Panc1 (cell line): ENCODE data around the gene NANS. TPM values are rescaled to one million over a fixed set of nuclear protein-coding genes. Genes with fewer than 3 reads are reported as not detected.

Experiments
- ATAC-seq: fragments of 200-7000 bp; cut with Tn5 transposase; 2 replicates; pipeline ENCODE4 v1.9.1; 2020; ENCODE audit warnings: mild to moderate bottlenecking, moderate library complexity
- BruUV-seq: library from RNA; stranded (reverse); fragments of 400-500 nt; replicated peaks from 2 replicates; lab custom pipeline; 2021; lab: Mats Ljungman, UMichigan
- CTCF ChIA-PET: fragments of 300-600 bp; sonication (Branson Sonifier 250); formaldehyde crosslinking; loops from one replicate; lab custom pipeline; 2022; ENCODE audit warnings: antibody characterized with exemption; lab: Charles Lee
- POLR2A ChIA-PET: fragments of 300-600 bp; sonication (Branson Sonifier 250); formaldehyde crosslinking; loops from one replicate; lab custom pipeline; 2022; ENCODE audit warnings: antibody characterized with exemption; lab: Charles Lee
- DNase-seq: peaks from one replicate; pipeline ENCODE4 v3.0.0-alpha.2; 2010; ENCODE audit warnings: low read depth, low spot score
- H3K27ac ChIP-seq: 2 replicates; pipeline ENCODE4 v1.5.1; 2011; ENCODE audit warnings: mild to moderate bottlenecking, low read length, inconsistent platforms
- H3K27me3 ChIP-seq: fragments of 200-500 bp; sonication (Bioruptor generic); 2 replicates; pipeline ENCODE4 v1.6.0; 2014; ENCODE audit warnings: low read length, inconsistent platforms; ENCODE audit not compliant: control insufficient read depth, insufficient read depth
- H3K36me3 ChIP-seq: fragments of 200-500 bp; sonication (Bioruptor generic); 2 replicates; pipeline ENCODE4 v1.5.1; 2014; ENCODE audit warnings: inconsistent platforms, mild to moderate bottlenecking, low read length, moderate library complexity; ENCODE audit not compliant: control insufficient read depth, insufficient read depth
- H3K4me1 ChIP-seq: 2 replicates; pipeline ENCODE4 v1.5.1; 2011; ENCODE audit warnings: inconsistent platforms, mild to moderate bottlenecking, low read length, moderate library complexity; ENCODE audit not compliant: control insufficient read depth, insufficient read depth
- H3K4me3 ChIP-seq, 2 experiments: 2 replicates each; pipeline ENCODE4 v1.5.1; 2011 to 2012; ENCODE audit warnings: low read depth in 2 of 2, low read length in 2 of 2, mild to moderate bottlenecking in 2 of 2, inconsistent platforms in 1 of 2, moderate library complexity in 1 of 2
- H3K9me3 ChIP-seq: fragments of 200-500 bp; sonication (Bioruptor generic); 2 replicates; pipeline ENCODE4 v1.5.1; 2014; ENCODE audit warnings: low read depth, mild to moderate bottlenecking, inconsistent platforms, low read length, moderate library complexity; ENCODE audit not compliant: control insufficient read depth, insufficient read depth
- CTCF ChIP-seq: fragments of 450-650 bp; IDR thresholded peaks from 2 replicates; pipeline ENCODE4 v1.5.1; 2017; ENCODE audit warnings: mild to moderate bottlenecking
- POLR2AphosphoS5 ChIP-seq: IDR thresholded peaks from 2 replicates; pipeline ENCODE4 v1.6.1; 2012; ENCODE audit warnings: mild to moderate bottlenecking, low read depth, low read length, moderate library complexity
- REST ChIP-seq, 2 experiments: IDR thresholded peaks; 2 replicates each; pipeline ENCODE4 v1.6.1; 2011 to 2012; ENCODE audit warnings: low read depth in 2 of 2, control low read depth in 1 of 2, low read length in 1 of 2, mild to moderate bottlenecking in 1 of 2, moderate library complexity in 1 of 2; ENCODE audit not compliant: insufficient read depth in 1 of 2
- SIN3A ChIP-seq: IDR thresholded peaks from 2 replicates; pipeline ENCODE4 v1.6.1; 2012; ENCODE audit warnings: low read depth, mild to moderate bottlenecking, low read length, moderate library complexity, borderline replicate concordance; ENCODE audit not compliant: insufficient read depth
- TCF7L2 ChIP-seq: IDR thresholded peaks from 2 replicates; pipeline ENCODE4 v1.6.1; 2011; ENCODE audit warnings: mild to moderate bottlenecking, low read depth, low read length, inconsistent platforms
- in situ Hi-C: cut with HindIII; loops from 2 replicates; pipeline ENCODE4 v1.10.0; 2016; ENCODE audit warnings: low sequenced_read_pairs, low pct_unique_long_range_greater_than_20kb
- intact Hi-C: fragments of 100-400 bp; cut with micrococcal nuclease; formaldehyde crosslinking; loops from one replicate; pipeline ENCODE4 v1.10.0; 2022; ENCODE audit not compliant: unreplicated experiment
- total RNA-seq: library from RNA; stranded (reverse); gene quantifications from one replicate; pipeline ENCODE4 v1.2.1, GENCODE V29; 2021; ENCODE audit not compliant: unreplicated experiment

Gene NANS
- total RNA-seq, 1 experiment from 2014 or later, result 41.0 TPM

GRCh38 chr9:98083061-98083501 lies 26.5 kb downstream of the NANS start:
- H3K36me3 ChIP-seq, result no peaks in the 10 kb centered on the region; the same call in 1 of the 2 replicates
- no peak overlapping the region for H3K27ac ChIP-seq
- TF ChIP-seq SIN3A (no peak), TCF7L2 (no peak), REST (IDR thresholded peaks at IDR 0.05; ENCODE audit: insufficient read depth in 1 of 2, low read depth in 2 of 2, low read length in 1 of 2) (no peak)
- no TSS peak for BruUV-seq
- DNase-seq (no peak), ATAC-seq (no peak)
- intact Hi-C loops (no loop called here), in situ Hi-C loops (no loop called here)
- ChIA-PET POLR2A (no interaction called here), CTCF (no interaction called here)
- H3K9me3 ChIP-seq, result no peaks in the 10 kb centered on the region
- no peaks in the 10 kb centered on the region for H3K27me3 ChIP-seq
- no peak overlapping the region for H3K4me3 ChIP-seq
- no peaks in the 10 kb centered on the region for H3K4me1 ChIP-seq

- BruUV-seq, result no TSS peak
- no peak for ATAC-seq
- H3K27ac ChIP-seq, result no peak overlapping the region
- in situ Hi-C loops, result no loop called here
- no peaks in the 10 kb centered on the region; the same call in 1 of the 2 replicates for H3K36me3 ChIP-seq
- no peak for DNase-seq
- no peaks in the 10 kb centered on the region for H3K9me3 ChIP-seq
- ChIA-PET POLR2A (no interaction called here), CTCF (no interaction called here)
- H3K27me3 ChIP-seq, result no peaks in the 10 kb centered on the region
- H3K4me1 ChIP-seq, result no peaks in the 10 kb centered on the region
- TF ChIP-seq TCF7L2, result no peak
- no peak overlapping the region for H3K4me3 ChIP-seq
- intact Hi-C loops, result no loop called here
Observed at GRCh38 chr9:98083566-98084183, 27.1 kb downstream of the NANS start.

- TF ChIP-seq SIN3A, result no peak
- no peak for TF ChIP-seq REST (IDR thresholded peaks at IDR 0.05; ENCODE audit: insufficient read depth in 1 of 2, low read depth in 2 of 2, low read length in 1 of 2)
- TF ChIP-seq POLR2AphosphoS5, result no peak
- no peak for TF ChIP-seq CTCF
- TF ChIP-seq TCF7L2, result no peak
- H3K4me1 ChIP-seq, result no peaks in the 10 kb centered on the region
- in situ Hi-C loops (no loop called here), intact Hi-C loops (no loop called here)
- BruUV-seq, result no TSS peak
- POLR2A ChIA-PET, result interaction anchor here (0.6 kb wide), 1 partner anchor 162 kb away, joined by 3 read pairs; the partner anchor contains the start of gene TRMO
- H3K27me3 ChIP-seq, result no peaks in the 10 kb centered on the region
- H3K9me3 ChIP-seq, result no peaks in the 10 kb centered on the region
- no peak for ATAC-seq
- H3K27ac ChIP-seq, result no peak overlapping the region
- no peaks in the 10 kb centered on the region; the same call in 1 of the 2 replicates for H3K36me3 ChIP-seq
- H3K4me3 ChIP-seq, result no peak overlapping the region
- CTCF ChIA-PET, result interaction anchor here (0.6 kb wide), 1 partner anchor 108 kb away, joined by 3 read pairs; the partner anchor contains the start of gene CORO2A
- no peak for DNase-seq
Observed at GRCh38 chr9:98084396-98084795, 27.9 kb downstream of the NANS start.
